ENCODE data around the gene PTPRO.
"Not testable (repeated sequence)": the region's sequence is repeated elsewhere in the genome, so short reads cannot be mapped to it uniquely, and the experiment has no call there.

Gene PTPRO

DNA sequence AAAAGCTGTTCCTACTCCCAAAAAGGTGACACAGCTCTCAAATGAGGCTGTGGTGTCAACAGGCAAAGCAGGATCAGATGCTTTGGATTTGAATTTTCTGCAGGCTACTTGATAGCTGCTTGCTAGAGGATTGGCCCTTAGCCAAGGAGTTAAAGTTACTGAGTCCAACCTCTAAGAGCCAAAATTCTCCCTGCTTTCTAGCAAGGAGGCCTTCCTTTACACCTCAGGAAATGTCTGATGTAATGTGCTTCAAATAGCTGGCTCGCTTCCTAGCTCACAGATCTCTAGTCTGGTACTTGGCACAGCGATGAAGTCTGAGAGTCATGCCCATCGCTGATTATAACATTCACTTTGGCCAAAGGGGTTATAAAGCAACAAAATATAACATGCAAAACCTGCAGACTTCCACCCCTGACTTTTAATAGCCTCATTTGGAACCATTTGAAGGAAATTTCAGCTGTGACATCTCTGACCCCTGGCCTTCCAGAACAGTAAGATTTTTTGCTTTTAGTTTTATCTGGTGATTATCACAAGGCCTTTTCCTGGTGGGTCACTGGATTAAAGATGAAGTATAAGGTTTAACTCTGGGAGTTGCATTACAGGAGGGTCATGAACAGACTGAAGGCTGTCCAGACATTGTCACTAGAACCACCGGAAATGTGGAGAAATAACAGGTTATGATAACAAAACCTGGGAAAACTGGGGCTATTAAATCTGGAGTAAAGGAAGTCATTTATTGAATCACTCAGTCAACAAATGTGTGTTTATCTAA, 277.1 kb downstream of the PTPRO start:
- no peak for DNase-seq (ENCODE audit: low read depth in 1 of 2, low spot score in 1 of 2)

DNA sequence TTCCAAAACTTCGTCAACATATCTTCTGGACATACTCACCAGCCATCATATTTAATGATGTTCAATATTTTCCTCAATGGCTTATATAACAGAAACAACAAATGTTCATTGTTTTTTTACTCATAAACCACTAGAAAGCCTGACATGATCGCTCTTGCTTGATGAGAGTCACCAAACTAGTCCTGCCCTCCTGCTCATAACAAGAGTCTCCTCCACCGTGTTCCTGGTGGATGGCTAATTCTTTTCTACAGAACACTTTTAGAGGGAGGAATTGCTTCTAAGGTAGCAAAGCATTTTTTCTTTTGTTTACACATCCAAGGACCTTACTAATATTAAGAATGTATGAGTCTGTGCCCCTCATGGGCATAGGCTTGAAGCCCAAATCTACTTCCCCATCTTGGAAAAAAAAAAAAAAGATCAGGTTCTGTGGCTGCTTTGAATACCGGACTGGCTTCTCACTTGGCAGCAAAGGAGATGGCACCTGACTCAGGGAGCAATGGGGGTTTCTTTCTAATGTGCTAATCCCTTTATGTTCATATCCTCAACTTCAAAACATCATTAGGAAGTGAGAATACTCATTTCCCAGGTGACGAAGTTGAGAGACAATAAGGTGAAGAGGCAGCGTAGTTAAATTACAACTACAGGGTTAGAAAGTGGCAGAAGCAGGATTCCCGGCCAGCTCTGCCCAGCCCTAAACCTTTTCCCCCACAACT, 278.1 kb downstream of the PTPRO start:
- no peak for DNase-seq (ENCODE audit: low read depth in 1 of 2, low spot score in 1 of 2)

DNA sequence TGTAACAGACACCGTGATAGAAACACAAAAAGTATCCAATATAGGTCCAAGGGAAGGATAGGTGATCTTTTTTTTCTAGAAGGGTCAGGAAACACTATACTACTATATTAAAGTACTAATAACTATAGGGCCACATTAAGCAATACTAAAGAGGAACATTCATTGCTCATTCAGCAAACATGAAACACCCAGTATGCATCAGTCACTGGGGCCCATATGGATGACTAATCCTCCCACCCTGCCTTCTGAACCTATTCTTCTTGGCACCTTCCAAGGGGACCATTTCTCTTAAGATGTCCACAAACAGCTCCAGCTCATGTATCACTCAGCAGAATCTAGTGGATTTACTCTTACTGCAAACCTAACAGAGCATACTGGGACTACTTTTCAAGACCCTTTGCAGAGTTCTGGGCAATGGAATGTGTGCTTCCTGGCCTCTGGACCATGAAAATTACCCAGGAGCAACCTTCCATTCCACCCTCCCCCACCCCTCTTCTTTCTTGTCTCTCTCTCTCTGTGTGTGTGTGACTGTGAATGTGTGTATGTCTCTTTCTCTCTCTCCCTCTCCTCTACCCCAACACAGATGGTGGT, 279.0 kb downstream of the PTPRO start:
- no peak for DNase-seq (ENCODE audit: low read depth in 1 of 2, low spot score in 1 of 2)

DNA sequence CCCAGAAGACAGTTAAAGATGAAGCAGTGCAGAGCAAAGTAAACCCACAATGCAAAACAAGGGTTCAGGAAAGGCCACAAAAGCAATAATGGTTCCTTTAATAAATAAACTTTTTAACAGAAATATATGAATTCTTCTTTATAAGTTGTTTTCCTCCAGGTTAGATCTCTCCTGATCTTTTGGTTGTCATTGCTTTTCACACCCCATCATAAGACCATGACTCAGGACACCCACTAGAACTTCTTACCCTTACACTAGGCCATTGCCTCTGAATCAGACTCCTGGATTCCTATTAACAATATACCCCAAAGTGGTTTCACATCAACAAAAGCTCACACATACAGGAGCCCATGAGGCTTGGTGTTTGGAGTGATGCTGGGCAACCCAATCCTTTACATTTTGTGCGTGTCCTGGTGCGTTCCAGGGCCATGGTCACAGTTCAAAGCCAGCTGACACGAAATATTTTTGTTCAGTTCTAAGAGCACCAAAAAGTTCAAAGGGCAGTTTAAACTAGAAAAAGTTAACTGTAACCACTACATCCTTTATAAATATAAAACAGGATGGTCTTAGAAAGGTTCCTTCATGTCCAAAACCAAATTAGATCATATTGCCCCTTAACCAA, 279.9 kb downstream of the PTPRO start:
- no peak for DNase-seq (ENCODE audit: low read depth in 1 of 2, low spot score in 1 of 2)

DNA sequence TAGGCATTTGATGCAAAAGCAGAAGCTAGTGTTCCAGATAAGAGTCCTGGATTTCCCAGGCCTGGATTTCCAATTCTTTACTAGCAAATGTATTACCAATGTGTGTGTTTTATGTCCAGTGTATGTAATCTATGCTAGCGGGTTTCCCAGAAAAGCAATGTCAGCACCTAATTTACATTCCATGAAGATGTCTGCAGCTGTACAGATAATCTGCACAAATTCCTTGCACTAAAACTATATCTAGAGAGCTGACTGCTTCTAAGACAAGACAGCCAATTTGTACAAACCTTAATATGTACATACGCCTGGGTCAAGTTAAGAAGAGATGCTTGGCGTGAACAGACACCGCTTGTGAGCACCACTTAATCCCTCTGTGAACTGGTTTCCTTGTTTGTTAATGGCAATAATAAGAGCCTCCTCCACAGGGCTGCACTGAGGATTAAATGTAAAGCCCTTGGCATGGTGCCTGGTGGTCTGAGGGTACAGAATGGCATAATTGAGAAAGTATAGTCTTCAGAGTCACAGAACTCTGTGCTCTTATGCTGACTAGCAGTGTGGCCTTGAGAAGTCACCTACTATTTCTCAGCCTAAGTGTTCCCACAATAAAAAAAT, 281.3 kb downstream of the PTPRO start:
- no peak for DNase-seq (ENCODE audit: low read depth in 1 of 2, low spot score in 1 of 2)

DNA sequence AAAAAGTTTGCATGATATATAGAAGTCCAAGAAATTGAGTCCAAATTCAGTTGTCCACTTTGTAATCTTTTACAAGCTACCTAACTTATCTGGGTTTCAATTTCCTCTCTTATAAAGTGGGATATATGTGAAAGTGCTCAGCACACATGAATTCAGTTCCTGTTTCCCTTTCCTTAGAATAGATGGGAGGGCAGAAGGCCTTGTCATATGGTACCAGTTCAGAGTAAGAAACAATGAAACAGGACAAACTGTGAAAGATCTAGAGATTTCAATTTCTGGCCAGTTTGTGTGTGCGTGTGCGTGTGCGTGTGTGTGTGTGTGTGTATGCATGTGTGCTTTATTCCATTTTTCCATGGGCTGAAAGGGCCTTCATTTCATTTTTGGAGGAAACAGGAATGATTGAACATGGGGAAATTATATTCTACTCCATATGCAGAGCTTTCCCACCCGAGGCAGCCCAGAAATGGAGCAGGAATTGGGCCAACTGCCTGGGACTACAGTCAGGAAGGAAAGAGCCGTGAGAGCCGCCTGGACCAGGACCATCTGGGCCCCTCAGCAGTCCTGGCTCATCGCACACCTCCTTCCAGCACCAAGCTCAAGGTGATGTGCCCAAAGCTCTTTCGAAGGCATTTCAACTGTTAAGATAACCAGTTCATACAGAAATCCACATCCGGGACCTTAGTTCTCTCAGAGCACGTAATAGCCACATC, 283.7 kb downstream of the PTPRO start:
- no peak for DNase-seq (ENCODE audit: low read depth in 1 of 2, low spot score in 1 of 2)

DNA sequence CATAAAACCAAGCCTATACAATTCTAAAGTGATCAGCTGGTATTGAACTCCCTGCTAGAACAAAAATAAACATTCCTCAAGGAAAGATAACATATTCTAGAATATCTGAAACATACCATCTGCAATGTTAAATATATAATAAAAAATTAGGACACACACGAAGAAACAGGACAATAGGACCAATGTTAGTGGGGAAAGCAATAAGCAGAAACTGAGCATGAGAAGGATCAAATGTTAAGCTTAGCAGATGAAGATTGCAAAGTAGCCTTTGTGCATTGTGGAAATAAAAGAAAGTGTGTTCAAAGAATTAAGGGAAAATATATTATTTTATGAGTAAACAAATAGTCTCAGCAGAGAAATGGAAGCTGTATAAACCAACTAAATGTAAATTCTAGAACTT, 286.1 kb downstream of the PTPRO start:
- no peak for DNase-seq (ENCODE audit: low read depth in 1 of 2, low spot score in 1 of 2)

DNA sequence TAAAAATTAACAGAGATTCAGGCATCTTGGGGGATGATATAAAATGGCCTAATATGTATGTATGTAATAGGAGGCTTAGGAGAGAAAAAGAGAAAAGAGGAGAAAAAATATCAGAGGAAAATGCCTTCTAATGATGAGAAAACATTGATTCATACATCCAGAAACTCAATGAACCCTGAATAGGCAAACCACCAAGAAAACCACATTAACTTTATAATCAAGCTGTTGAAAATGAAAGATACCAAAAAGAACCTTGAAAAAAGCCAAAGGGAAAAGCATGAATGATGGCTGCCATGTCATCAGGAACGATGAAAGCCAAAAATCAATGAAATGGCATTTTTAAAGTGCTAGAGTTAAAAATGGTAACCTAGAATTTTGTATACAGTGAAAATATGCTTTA, 286.6 kb downstream of the PTPRO start:
- DNase-seq (ENCODE audit: low read depth in 1 of 2, low spot score in 1 of 2): no peak

DNA sequence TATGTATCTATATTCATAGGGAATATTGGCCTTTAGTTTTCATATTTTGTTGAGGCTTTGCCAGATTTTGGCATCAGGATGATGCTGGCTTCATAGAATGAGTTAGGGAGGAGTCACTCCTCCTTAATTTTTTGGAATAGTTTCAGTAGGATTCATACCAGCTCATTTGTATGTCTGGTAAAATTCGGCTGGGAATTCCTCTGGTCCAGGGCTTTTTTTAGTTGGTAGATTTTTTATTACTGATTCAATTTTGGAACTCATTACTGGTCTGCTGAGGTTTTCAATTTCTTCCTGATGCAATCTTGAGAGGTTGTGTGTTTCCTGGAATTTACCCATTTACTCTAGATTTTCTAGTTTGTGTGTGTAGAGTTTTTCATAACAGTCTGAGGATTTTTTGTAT, 291.7 kb downstream of the PTPRO start:
- no peak for DNase-seq (ENCODE audit: low read depth in 1 of 2, low spot score in 1 of 2)

DNA sequence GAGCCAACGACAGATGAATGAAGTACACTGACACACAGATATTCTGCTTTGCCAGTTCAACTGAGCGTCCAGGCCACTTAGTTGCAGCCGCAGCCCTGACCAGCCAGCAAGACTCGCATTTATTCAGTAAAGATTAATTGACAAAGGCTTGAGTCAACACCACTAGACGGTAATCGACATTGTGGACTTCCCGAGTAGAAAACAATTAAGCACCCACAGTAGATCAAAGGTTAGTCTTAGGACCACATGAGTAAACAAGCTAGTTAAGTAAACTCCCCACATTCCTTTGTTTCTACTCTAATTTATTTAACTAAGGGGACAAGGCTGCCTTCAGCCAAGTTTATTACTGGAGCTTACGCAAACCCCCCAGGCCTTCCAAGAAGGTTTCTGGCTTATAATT, 294.2 kb downstream of the PTPRO start:
- DNase-seq (ENCODE audit: low read depth in 1 of 2, low spot score in 1 of 2): not testable (repeated sequence)

DNA sequence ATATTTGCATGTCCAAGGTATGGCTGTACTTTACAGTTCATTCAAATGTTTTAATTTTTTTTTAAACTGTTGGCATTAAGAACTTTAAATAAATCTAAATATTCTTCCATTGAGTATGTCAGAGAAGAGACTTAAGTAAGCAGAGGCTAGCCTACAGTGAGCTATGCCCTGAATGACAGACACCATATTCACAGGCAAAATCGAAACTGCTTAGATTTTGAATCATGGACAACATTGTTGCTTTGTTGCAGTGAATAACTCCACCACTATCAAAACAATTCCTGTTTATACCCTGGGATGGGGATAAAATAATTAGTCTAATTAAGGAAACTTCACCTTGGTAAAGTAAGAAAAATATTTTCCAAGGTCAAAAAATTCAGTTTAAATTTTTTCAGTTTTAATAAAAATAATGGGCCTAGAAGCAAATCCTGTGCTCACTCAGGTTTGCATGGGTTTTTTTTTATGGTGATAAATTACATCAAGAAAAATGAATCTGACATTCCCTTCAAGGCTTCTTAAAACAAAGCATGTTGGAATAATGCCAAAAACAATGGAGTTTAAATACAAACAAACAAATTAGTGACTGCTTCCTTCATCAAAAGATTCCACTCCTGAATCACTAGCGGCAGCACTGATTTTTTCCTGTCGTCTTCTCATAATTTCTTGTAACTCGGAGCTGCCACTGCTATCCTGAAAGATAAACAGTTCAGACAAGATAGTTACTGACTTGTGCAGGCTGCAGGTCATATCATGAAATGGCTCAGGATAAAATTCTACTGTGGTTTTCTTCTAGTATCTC, 298.6 kb downstream of the PTPRO start:
- DNase-seq (ENCODE audit: low read depth in 1 of 2, low spot score in 1 of 2): no peak

DNA sequence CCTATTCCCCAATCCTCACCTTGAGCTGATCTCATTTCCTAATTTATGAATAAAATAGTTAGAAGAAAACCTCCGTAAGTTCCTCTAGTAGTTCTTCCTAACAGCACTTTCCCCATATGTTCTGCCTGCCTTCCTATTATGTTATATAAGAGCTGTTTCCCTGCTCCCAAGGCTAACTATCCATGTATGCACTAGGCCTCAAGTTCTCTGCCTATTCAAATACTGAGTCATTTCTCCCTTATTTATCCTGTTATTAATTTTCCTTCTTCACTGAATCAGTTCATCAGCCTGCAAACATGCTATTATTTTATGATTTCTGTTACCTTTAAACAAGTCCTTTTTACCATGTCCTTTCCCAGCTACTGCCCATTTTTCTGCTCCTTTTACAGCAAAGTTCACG, 302.8 kb downstream of the PTPRO start:
- no peak for DNase-seq (ENCODE audit: low read depth in 1 of 2, low spot score in 1 of 2)

DNA sequence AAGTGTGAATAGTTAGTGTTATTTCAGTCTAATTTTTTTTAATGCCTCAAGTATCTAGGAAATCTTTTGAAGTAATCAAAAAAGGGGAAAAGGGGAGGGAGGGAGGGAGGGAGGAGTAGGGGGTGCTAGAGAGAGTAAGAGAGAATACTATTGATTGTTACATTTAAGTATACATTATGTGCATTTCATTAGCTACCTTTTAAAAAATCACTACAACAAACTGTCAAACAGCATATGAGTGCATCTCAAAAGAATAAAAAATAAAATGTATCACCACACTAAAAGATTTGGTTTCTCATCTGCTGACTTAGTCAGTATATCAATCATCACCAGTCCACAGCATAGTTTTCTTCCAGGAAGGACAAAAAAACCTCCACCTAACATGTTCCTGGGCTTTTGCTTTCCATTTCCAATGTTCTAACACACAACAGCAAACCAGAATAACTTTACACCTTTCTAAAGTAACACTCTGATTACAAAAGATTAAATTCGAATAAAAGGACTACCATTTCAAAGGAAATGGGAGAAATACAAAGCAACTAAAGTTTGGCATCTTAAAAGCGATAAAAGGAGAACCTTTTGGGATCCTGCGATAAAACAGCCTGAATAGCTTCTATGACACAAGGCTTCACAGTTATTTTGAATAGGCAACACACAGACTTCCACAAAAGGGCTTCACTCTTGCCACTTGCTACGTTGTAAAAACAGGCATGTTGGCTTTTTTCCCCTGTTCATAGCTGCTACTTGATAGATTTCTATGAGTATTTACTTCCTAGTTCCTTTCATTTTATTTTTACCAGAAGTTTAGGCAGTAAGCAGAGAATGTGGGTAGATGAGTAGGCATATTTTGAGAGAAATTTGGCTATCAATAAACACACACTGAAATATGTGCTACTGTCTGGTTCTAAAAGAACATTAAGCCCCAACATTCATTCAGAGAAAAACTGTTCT, 306.0 kb downstream of the PTPRO start:
- DNase-seq (ENCODE audit: low read depth in 1 of 2, low spot score in 1 of 2): no peak

DNA sequence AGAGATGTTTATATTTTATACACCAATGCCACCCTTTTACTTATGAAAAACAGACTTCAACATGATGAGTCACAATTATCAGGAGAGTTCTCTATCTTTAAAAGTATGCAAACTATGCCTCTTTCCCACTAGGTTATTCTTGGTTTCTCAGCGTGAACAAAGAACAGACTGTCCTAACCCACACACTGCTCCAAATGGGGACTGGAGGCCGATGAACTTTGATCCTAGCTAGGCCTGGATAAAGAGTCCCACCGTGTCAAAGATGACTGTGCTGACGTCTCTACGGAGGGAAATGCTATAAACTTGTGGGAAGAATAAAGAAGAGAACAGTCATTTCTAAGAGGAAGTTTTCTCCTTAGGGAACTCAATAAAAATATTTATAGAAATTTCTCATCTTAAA, 306.8 kb downstream of the PTPRO start:
- no peak for DNase-seq (ENCODE audit: low read depth in 1 of 2, low spot score in 1 of 2)

DNA sequence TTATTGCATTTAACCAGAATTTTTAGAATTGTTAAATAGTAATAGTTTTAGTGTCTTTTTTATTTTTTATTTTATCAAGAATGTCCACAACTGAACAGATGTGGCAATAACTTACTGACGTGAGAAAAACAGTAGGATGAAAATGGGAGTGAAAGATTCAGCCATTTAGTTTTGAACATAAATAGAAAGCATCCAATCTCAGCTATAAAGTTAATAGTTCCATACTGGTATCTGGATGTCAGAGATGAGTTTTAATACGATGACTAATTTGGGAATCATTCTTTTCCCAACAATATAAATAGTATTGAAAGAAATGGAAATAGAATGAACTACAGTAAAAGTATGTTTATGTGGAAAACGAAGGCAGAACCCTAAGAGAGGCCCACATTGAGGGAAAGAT, 307.5 kb downstream of the PTPRO start:
- DNase-seq (ENCODE audit: low read depth in 1 of 2, low spot score in 1 of 2): no peak

DNA sequence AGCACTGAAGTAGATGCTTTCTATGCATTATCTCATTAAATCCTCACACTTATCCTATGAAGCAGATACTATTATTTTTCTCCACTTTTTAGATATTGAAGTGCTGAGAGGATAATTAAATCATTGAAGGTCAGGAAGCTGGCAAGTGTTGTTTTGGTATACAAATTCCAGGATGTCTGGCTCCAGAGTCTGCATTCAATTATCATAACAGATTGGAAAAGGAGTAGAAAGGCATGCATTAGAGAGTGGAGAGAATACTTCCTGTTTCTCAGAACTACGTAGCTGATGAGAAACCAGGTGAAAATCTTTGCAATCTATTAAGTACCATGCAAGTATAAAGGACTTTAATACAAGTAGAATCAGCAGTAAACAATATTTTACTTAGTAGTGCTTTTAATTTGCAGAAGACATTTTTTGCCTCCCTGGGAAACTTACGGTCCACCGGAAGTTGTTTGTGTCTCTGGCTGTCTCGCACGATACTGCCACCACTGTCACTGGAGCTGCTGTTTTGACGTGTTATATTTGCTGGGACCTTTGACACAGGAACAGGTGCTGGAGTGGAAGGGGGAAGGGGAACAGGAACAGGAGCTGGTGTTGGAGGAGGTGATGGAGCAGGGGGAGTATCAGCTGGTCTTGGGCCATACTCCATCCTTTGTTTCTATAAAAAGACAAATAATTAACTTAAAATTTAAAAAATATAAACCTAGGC, 308.9 kb downstream of the PTPRO start:
- no peak for DNase-seq (ENCODE audit: low read depth in 1 of 2, low spot score in 1 of 2)

DNA sequence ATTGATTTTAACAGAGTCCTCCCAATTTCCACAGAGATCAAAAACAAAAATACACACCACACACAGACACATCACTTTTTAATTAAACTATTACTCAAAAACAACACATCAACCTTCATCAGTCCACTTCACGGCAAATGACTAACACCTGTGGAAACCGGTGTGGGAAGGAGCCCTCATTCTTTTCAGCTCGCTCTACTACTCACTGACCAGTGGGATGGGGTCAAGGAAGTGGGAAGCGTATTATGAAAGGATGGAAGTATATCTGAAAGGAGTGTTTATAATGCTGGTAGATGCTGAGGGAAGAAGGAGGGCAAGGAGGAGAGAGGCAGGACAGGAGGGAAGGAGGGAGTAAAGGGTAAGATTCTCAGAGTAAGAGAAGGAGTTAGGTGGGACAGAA, 310.4 kb downstream of the PTPRO start:
- no peak for DNase-seq (ENCODE audit: low read depth in 1 of 2, low spot score in 1 of 2)

DNA sequence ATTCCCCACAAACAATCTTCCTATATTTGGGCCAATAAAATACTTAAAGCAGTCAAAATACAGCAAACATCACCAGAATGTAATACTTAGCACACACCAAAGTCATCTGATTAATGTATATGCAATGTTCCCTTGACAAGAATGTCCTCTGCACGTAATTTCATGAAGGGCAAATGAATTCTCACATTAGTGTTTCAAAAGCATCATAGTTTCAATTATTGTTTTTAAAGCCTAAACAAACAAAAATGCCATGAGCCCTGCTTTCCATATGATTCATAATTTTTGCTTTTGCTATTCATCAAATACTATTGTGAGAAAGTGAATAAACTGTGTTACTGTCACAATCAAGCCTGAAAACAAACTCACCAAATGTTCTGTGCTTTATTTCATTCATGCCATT, 310.9 kb downstream of the PTPRO start:
- DNase-seq (ENCODE audit: low read depth in 1 of 2, low spot score in 1 of 2): no peak

Data from activated CD4-positive, alpha-beta T cell treated with anti-CD3 and anti-CD28 coated beads, Interleukin-2, amount 50 U/mL, for 24 hours (primary cell).